AG04449 (cell line): Measurements from ENCODE around the gene PPP1R12C.
"Not testable (repeated sequence)": the region's sequence is repeated elsewhere in the genome, so short reads cannot be mapped to it uniquely, and the experiment has no call there.

Experiments
- CTCF ChIA-PET: fragments of 350-600 bp; formaldehyde crosslinking; extraction: SDS; loops from one replicate; lab custom pipeline; 2021; ENCODE audit warnings: antibody characterized with exemption; lab: Yijun Ruan, JAX
- POLR2A ChIA-PET: fragments of 400-600, 350-600 bp; formaldehyde crosslinking; extraction: SDS; loops from one replicate; lab custom pipeline; 2020; ENCODE audit warnings: antibody characterized with exemption, inconsistent platforms; lab: Yijun Ruan, JAX
- DNase-seq: peaks from one replicate; pipeline ENCODE4 v3.0.0-alpha.2; 2010; ENCODE audit warnings: low read depth, low spot score
- H3K4me3 ChIP-seq: 2 replicates; pipeline ENCODE4 v1.5.1; 2011; ENCODE audit warnings: low read depth, mild to moderate bottlenecking, control low read depth, low read length
- TF ChIP-seq, protein P1 (sequence below): IDR thresholded peaks from one replicate; pipeline ENCODE4 v1.5.1; 2011; ENCODE audit warnings: mild to moderate bottlenecking, moderate library complexity, low read length, control low read depth, inconsistent platforms; ENCODE audit not compliant: insufficient read depth; ENCODE audit errors: missing control alignments

PPP1R12C gene

DNA sequence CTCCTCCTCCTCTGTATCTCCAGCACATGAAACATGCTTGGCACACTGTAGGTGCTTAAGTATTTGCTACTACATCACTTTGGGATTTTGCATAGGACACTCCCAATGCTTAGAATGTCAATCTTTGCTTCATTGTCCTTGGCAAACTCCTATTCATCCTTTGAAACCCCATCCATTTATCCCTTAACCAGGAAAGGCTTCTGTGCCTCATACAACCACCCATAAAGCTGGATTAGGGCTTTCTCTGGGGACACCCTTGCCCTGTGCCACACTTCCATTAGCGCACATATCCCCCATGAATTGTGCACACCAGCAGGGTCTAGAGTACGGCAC, 47.6 kb downstream of the PPP1R12C start:
- ChIA-PET CTCF (interaction anchor here (2.7 kb wide), 1 partner anchor 18 kb away, joined by 9 read pairs; no protein-coding TSS in a partner anchor), POLR2A (no interaction called here)
- no peak for DNase-seq
- no peak overlapping the region for H3K4me3 ChIP-seq
- TF ChIP-seq, protein P1, sequence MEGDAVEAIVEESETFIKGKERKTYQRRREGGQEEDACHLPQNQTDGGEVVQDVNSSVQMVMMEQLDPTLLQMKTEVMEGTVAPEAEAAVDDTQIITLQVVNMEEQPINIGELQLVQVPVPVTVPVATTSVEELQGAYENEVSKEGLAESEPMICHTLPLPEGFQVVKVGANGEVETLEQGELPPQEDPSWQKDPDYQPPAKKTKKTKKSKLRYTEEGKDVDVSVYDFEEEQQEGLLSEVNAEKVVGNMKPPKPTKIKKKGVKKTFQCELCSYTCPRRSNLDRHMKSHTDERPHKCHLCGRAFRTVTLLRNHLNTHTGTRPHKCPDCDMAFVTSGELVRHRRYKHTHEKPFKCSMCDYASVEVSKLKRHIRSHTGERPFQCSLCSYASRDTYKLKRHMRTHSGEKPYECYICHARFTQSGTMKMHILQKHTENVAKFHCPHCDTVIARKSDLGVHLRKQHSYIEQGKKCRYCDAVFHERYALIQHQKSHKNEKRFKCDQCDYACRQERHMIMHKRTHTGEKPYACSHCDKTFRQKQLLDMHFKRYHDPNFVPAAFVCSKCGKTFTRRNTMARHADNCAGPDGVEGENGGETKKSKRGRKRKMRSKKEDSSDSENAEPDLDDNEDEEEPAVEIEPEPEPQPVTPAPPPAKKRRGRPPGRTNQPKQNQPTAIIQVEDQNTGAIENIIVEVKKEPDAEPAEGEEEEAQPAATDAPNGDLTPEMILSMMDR, result no peak

DNA sequence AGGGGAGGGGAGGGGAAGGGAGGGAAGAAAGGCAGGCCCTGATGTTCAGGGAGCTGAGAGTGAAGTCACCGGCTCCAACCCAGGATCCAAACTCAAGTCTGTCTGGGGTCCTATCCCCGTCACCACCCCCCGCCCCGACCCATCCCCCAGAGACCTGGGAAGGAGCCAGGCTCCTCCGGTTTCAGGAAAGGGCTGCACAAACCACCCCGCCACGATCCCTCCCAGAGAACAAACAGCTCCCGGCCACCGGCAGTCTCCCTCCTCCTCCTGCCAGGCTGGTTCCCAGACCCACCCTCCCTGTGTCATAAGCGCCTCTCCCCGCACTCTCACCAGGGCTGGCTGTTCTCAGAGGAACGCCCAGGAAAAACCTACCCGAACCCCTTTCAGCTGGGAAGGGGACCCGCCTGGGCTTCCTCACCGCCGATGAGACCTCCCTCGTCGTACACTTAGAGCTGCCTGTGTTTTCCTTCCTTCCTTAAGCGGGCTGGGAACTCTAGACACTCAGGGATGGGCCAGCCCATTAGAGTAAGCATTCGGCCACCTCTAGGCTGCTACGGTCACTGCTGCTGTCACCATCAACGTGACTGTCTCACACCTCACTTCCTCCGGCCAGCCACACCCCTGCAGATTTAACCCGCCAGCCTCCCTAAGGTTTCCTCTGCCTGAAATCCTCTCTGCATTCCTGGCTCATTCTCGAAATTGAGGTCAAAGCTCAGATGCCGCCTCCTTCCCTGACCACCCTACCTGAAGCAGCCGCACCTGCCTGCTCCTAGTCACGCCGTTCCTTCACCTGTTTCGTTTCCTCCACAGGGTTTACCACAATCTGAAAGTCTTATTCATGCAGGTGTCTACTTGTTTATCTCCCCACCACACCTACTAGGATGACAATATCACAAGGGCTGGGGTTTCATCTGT, 48.2 kb downstream of the PPP1R12C start:
- POLR2A ChIA-PET, result interaction anchor here (0.5 kb wide), 1 partner anchor 614 kb away, joined by 3 read pairs; no protein-coding TSS in a partner anchor
- no peak for DNase-seq
- H3K4me3 ChIP-seq, result no peak overlapping the region
- CTCF ChIA-PET, result interaction anchor here (2.7 kb wide), 1 partner anchor 19 kb away, joined by 9 read pairs; no protein-coding TSS in a partner anchor
- TF ChIP-seq, protein P1, result no peak

DNA sequence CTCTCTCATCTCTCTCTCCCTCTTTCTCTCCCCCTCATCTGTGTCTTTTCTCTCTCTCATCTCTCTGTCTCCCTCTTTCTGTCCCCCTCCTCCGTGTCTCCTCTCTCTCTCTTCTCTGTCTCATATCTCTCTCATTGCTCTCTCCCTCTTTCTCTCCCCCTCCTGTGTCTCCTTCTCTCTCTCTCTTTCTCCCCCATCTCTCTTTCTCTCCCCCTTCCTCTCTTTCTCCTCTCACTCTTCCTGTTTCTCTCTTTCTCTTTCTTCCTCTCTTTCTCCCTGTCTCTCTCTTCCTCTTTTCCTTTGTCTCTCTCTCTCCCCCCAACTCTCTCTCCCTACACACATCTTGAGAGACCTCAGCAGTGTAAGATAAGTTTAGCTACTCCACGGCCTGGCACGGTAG, 49.6 kb downstream of the PPP1R12C start:
- ChIA-PET POLR2A (no interaction called here), CTCF (no interaction called here)
- no peak overlapping the region for H3K4me3 ChIP-seq
- no peak for DNase-seq
- TF ChIP-seq, protein P1, result no peak

DNA sequence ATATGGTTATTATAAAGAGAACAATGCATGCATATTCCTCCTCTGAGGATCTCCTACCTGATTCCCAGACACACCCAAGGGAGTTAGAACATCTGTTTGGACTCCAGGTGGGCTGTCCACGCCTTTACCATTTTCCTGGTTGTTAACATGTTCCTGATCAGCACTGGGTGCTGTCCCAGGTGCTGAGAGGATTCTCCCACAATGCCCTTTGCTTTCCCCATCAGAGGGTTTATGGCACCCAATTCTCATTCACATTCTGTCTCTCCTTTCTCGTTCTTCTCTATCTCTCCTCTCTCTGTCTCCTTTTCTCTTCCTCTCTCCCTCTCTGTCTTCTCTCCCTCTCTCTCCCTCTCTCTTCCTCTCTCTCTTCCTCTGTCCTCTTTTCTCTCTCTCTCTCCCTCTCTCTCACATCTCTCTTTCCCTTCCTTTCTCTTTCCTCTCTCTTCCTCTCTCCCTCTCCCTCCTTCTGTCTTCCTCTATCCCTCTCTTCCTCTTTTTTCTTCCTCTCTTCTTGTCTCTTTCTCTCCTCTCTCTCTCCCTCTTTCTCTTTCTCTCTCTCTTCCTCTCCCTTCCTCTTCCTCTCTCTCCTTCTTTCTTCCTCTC, 51.2 kb downstream of the PPP1R12C start:
- TF ChIP-seq, protein P1, result no peak
- no peak overlapping the region for H3K4me3 ChIP-seq
- POLR2A ChIA-PET, result no interaction called here
- CTCF ChIA-PET, result no interaction called here
- DNase-seq, result no peak

DNA sequence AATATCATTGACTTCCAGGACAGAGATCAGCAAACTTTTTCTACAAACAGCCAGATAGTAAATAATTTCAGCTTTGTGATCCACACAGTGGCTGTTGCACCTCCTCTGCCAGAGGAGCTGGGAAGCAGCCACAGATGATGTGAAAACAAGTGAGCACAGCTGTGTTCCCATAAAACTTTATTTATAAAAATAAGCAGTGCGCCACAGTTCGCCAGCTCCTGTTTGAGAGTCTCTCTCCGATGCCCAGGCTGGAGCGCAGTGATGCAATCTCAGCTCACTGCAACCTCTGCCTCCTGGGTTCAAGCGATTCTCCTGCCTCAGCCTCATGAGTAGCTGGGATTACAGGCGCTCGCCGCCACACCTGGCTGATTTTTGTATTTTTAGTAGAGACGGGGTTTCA, 51.9 kb downstream of the PPP1R12C start:
- DNase-seq, H3K4me3 ChIP-seq, POLR2A ChIA-PET: not testable (repeated sequence)
- CTCF ChIA-PET, result interaction anchor here (0.7 kb wide), 1 partner anchor 211 kb away, joined by 5 read pairs; no protein-coding TSS in a partner anchor

DNA sequence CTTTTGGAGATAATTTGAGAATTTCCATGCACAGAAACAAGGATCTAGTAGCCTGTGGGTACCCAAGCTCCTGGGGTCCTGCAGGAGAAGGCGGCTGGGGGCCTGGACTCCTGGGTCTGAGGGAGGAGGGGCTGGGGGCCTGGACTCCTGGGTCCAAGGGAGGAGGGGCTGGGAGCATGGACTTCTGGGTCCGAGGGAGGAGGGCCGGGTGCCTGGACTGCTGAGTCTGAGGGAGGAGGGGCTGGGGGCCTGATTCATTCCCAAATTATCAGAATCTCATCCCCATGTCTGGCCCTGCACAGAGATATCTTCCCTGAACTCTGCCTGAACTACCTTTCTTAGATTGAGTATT, 54.0 kb downstream of the PPP1R12C start:
- H3K4me3 ChIP-seq, result peak overlapping the region; percentile 39
- DNase-seq, result no peak
- TF ChIP-seq, protein P1, result no peak
- POLR2A ChIA-PET, result no interaction called here
- CTCF ChIA-PET, result interaction anchor here (1.2 to 1.7 kb wide), 2 partner anchors 25 to 583 kb away, joined by 3 to 6 read pairs; no protein-coding TSS in a partner anchor
